Measurements from ENCODE around the gene SYNE3.
A peak's percentile ranks its signal among the peaks of the same experiment; 100 is the strongest.

The SYNE3 gene

DNA sequence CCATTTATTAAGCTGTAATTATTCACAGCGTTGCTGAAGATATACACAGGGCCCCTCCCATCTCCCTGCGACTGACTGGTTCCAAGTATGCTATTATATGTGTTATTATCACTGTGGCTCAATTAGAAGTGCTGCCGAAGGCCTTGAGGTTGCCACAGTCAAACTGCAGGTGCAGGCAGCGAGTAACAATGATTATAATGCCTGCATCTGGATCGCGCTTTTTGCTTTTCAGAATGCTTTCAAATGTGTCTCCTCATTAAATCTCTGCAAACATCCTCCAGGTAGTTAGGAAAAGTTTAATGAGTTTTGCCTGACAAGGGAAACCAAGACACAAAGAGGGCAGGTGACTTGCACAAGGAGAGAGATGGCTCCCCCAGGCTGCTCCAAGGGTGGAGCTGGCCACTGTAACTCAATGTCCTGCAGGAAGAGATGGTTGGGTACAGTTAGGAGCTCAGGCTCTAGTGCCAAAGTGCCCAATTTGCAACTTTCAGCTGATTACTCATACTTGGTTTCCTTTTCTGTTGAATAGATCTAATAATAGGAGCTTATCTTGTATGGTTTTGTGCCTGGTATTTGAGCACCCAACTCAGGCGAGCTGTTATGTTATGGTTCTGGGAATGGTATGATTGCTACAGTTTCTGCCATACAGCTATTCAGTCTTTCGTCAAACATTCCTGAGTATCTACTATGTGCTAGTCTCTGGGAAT, 1.7 kb upstream of the SYNE3 start:
- TF ChIP-seq, protein P1, sequence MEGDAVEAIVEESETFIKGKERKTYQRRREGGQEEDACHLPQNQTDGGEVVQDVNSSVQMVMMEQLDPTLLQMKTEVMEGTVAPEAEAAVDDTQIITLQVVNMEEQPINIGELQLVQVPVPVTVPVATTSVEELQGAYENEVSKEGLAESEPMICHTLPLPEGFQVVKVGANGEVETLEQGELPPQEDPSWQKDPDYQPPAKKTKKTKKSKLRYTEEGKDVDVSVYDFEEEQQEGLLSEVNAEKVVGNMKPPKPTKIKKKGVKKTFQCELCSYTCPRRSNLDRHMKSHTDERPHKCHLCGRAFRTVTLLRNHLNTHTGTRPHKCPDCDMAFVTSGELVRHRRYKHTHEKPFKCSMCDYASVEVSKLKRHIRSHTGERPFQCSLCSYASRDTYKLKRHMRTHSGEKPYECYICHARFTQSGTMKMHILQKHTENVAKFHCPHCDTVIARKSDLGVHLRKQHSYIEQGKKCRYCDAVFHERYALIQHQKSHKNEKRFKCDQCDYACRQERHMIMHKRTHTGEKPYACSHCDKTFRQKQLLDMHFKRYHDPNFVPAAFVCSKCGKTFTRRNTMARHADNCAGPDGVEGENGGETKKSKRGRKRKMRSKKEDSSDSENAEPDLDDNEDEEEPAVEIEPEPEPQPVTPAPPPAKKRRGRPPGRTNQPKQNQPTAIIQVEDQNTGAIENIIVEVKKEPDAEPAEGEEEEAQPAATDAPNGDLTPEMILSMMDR (IDR thresholded peaks at IDR 0.05; ENCODE audit: borderline replicate concordance, insufficient read depth, low read depth, low read length), result no peak
- H3K4me3 ChIP-seq (ENCODE audit: low read depth, low read length), result no peak overlapping the region

DNA sequence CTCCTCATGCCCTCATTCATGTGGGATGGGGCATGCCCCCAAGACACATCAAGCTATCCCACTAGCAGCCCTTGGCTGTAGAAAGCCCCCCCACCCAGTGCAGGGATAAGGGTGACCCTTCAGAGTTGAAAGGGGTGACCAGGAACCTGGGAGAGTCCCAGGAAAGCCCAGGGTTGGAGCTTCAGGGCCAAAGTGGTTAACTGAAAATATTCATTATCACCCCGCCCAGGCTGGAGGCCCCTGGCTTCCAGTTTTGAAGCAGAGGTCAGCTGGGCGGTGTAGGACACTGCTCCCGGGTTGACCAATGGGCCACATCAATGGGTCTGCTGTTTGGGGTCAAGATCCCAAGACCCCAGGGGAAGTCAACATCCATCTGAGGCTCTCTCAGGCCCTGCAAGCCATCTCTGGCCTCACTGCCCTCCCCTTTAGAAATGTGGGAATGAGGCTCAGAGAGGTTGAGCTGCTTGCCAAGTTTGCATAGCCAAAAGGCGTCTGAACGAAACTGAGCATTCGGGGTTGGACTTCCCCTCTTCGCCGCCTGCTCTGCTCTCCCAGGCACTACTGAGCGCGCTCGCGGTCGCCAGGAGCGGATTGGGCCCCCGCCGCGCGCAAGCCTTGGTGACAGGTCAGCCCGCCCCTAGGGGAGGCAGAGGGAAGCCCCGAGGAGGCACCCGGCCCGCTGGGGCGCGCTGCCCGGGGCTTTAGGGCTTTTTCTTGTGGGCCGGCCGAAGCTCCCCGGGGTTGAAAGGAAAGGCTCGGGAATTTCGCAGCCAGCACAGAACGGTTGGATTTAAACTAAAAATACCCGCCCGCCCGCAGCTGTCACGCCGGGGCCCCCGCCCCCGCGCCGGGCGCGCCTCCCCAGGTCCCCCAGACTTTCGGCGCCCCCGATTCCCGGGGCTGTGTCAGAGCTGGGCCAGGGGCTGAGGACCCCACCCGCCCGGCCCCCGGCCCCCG, 576 bp downstream of the SYNE3 start:
- TF ChIP-seq, protein P1 (IDR thresholded peaks at IDR 0.05; ENCODE audit: borderline replicate concordance, insufficient read depth, low read depth, low read length), result peak; percentile 64
- peak overlapping the region; percentile 71 for H3K4me3 ChIP-seq (ENCODE audit: low read depth, low read length)

DNA sequence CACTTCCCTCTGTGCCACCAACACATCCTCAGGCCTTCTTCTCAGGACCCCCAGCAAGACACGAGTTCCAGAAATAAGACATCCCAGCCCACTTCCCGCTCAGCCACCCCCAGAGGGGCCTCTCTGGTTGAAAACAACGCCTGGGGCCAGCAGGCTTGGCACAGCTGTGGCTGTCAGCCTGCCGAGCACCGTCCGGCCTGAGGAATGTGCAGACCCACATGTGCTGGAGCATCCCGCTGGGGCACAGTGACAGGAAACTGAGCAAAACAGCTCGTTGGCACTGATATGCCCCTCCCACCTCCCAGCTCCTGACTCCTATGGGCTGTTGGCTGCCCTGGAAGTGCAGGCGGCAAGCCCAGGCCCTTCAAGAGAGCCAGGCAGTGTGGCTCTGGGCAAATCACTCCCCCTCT, 1.4 kb downstream of the SYNE3 start:
- H3K4me3 ChIP-seq (ENCODE audit: low read depth, low read length), result peak overlapping the region; percentile 71
- TF ChIP-seq, protein P1 (IDR thresholded peaks at IDR 0.05; ENCODE audit: borderline replicate concordance, insufficient read depth, low read depth, low read length), result no peak

DNA sequence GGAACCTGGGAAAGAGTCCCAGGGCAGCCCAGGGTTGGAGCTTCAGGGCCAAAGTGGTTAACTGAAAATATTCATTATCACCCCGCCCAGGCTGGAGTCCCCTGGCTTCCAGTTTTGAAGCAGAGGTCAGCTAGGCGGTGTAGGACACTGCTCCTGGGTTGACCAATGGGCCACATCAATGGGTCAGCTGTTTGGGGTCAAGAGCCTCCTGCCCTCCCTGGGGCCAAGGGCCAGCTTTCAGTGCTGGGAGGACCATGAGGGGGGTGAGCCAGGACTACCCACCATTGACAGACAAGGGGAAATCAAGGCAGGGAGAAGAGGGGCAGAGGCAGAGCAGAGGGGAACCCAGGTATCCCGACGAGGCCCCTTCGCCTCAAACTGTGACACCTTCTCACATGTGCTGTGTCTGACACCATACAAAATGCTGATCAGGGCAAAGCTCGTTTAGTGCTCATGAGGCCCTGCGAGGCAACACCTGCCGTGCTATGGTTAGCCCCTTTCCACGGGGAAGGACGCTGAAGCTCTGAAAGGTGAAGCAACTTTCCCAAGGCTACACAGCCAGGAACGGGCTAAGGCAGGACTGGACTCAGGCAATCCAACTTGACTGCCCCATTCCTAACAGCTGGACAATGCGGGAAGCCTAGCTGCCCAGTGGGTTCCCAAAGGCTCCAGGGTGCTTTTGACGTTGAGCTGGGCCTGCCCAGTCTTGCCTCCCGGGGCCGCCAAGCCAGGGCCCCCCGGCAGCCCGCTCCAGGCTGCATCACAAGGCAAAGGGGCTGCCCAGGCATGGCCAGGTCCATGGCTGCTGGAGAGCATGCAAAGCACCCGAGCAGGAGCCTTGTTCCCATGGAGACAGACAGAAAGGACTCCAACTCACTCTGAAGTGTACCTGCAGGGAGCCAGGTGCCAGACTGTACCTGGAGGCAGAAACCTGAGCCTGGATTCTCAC, 2.0 kb downstream of the SYNE3 start:
- peak overlapping the region; percentile 71 for H3K4me3 ChIP-seq (ENCODE audit: low read depth, low read length)
- TF ChIP-seq, protein P1 (IDR thresholded peaks at IDR 0.05; ENCODE audit: borderline replicate concordance, insufficient read depth, low read depth, low read length), result no peak

DNA sequence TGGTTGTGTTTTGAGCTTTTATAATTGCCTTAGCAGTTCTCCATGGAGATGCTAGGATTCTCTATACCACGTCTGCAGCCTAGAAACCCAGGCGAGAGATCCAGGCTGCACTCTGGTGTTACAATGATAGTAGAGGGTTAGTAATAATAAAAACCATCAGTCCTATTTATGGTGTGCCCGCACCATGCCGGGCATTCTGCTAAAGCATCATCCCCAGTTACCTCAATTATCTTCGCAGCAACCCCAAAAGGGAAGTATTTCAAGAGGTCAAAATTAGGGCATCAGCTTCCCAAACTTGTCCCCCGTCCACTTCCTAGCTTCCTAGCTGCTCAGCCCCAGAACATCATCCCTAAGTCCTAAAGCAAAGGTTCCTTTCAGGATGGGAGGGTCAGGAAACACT, 3.2 kb downstream of the SYNE3 start:
- H3K4me3 ChIP-seq (ENCODE audit: low read depth, low read length), result peak overlapping the region; percentile 10
- TF ChIP-seq, protein P1 (IDR thresholded peaks at IDR 0.05; ENCODE audit: borderline replicate concordance, insufficient read depth, low read depth, low read length), result no peak

DNA sequence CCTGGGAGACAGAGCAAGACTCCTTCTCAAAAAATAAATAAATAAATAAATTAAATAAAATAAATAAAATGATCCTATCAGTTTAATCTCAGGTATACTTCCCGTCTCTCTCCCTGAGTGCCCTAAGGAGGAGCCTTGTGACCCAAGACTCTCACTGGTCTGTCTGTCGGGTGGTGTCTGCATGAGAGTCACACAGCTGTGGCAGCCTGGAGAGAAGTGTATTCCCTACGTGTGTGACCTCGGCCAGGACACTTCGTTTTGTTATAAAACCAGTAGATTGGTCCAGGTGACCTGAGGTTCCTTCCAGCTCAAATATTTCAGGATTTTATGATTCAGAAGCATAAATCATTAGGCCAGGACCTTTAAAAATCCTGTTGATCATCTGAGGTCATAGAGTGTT, 4.8 kb downstream of the SYNE3 start:
- TF ChIP-seq, protein P1 (IDR thresholded peaks at IDR 0.05; ENCODE audit: borderline replicate concordance, insufficient read depth, low read depth, low read length), result no peak
- no peak overlapping the region for H3K4me3 ChIP-seq (ENCODE audit: low read depth, low read length)

Measured in GM12875 (cell line).